Hepatocyte (in vitro differentiated cells): ENCODE data around the gene OPCML. TPM values are rescaled to one million over a fixed set of nuclear protein-coding genes. Genes with fewer than 3 reads are reported as not detected.

Source experiments
- DNase-seq: peaks from one replicate; pipeline ENCODE4 v3.0.0-alpha.2; 2016; ENCODE audit warnings: low spot score
- H2AFZ ChIP-seq: fragments of 200-600 bp; sonication (generic); 2 replicates; pipeline ENCODE4 v1.6.0; 2016; ENCODE audit warnings: antibody characterized with exemption, mild to moderate bottlenecking
- H3K27ac ChIP-seq: fragments of 200-600 bp; sonication (generic); 2 replicates; pipeline ENCODE4 v1.5.1; 2016; ENCODE audit warnings: mild to moderate bottlenecking
- H3K27me3 ChIP-seq: fragments of 200-600 bp; sonication (generic); 2 replicates; pipeline ENCODE4 v1.6.1; 2016
- H3K36me3 ChIP-seq: fragments of 200-600 bp; sonication (generic); replicated peaks from 2 replicates; pipeline ENCODE4 v1.5.1; 2016; ENCODE audit warnings: low read depth; ENCODE audit not compliant: insufficient read depth
- H3K4me1 ChIP-seq: fragments of 200-600 bp; sonication (generic); 2 replicates; pipeline ENCODE4 v1.5.1; 2016; ENCODE audit warnings: mild to moderate bottlenecking, moderate library complexity; ENCODE audit not compliant: insufficient read depth
- H3K4me2 ChIP-seq: fragments of 200-600 bp; sonication (generic); 2 replicates; pipeline ENCODE4 v1.6.0; 2016
- H3K4me3 ChIP-seq: fragments of 200-600 bp; sonication (generic); 2 replicates; pipeline ENCODE4 v1.5.1; 2016; ENCODE audit warnings: mild to moderate bottlenecking
- H3K79me2 ChIP-seq: fragments of 200-600 bp; sonication (generic); 2 replicates; pipeline ENCODE4 v1.6.0; 2017; ENCODE audit warnings: mild to moderate bottlenecking
- H3K9me2 ChIP-seq: fragments of 200-600 bp; sonication (generic); replicated peaks from 2 replicates; pipeline ENCODE4 v1.6.0; 2017; ENCODE audit warnings: mild to moderate bottlenecking; ENCODE audit not compliant: insufficient read depth
- H3K9me3 ChIP-seq: fragments of 200-600 bp; sonication (generic); 2 replicates; pipeline ENCODE4 v1.5.1; 2016; ENCODE audit warnings: low read depth, mild to moderate bottlenecking
- H4K20me1 ChIP-seq: fragments of 200-600 bp; sonication (generic); 2 replicates; pipeline ENCODE4 v1.6.0; 2016; ENCODE audit warnings: mild to moderate bottlenecking; ENCODE audit not compliant: insufficient read depth, poor library complexity, severe bottlenecking
- EZH2 ChIP-seq: fragments of 200-600 bp; sonication (generic); IDR thresholded peaks from 2 replicates; pipeline ENCODE4 v1.6.1; 2016; ENCODE audit warnings: antibody characterized with exemption, mild to moderate bottlenecking, borderline replicate concordance
- EZH2phosphoT487 ChIP-seq: fragments of 200-600 bp; sonication (generic); IDR thresholded peaks from one replicate; pipeline ENCODE4 v1.6.1; 2018; ENCODE audit warnings: antibody characterized with exemption, mild to moderate bottlenecking, low read depth, moderate library complexity; ENCODE audit not compliant: unreplicated experiment, severe bottlenecking
- WGBS: methylation state at CpG from one replicate; pipeline ENCODE4 v1.1.6; 2016; ENCODE audit warnings: low lambda C conversion rate; ENCODE audit errors: missing lambda C conversion rate; 5-methylcytosine and 5-hydroxymethylcytosine counted together
- polyA plus RNA-seq: library from polyadenylated mRNA; unstranded; fragments of >200 nt; fragmentation: Nextera tagmentation; extraction: Ambion mirVana; gene quantifications from 2 replicates; pipeline ENCODE4 v1.2.1, GENCODE V29; 2016
- total RNA-seq: library from RNA; depleted of rRNA; stranded (reverse); fragments of >200 nt; gene quantifications from 2 replicates; pipeline ENCODE4 v1.2.3, GENCODE V29; 2014
- TF ChIP-seq, protein P1 (sequence below): fragments of 200-600 bp; sonication (generic); IDR thresholded peaks from 2 replicates; pipeline ENCODE4 v1.5.1; 2016; ENCODE audit warnings: antibody characterized with exemption, mild to moderate bottlenecking; ENCODE audit not compliant: poor library complexity

The OPCML gene
- total and polyA plus RNA-seq, 2 experiments from 2014 or later = 0.37 to 0.98 TPM

DNA sequence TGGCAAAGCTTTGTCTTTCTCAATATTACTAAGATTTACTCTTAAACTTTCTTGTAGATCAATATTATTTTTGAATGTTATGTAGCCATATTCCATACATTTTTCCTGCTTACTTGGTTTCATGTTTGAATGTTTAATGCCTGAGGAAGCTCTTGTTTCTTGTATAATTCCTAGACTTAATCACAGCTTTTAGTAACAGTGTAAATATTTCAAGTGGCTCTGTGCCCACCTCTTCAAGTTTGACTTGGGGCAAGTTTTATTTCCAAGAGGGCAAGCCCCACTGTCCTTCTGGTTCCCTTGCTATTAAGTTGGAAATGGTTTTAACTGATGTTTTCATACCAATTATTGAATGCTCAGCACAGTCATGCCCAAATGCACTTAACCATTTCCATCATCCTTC lies 1004.1 kb downstream of the OPCML start:
- Histone ChIP-seq H2AFZ (no peak overlapping the region), H3K27ac (no peak overlapping the region), H3K4me2 (no peak overlapping the region), H3K4me1 (no peaks in the 10 kb centered on the region), H3K36me3 (no peaks in the 10 kb centered on the region), H4K20me1 (no peaks in the 10 kb centered on the region), H3K79me2 (no peaks in the 10 kb centered on the region), H3K4me3 (no peak overlapping the region), H3K9me3 (no peaks in the 10 kb centered on the region), H3K9me2 (no peaks in the 10 kb centered on the region), H3K27me3 (no peaks in the 10 kb centered on the region)
- DNase-seq = no peak
- TF ChIP-seq, protein P1, sequence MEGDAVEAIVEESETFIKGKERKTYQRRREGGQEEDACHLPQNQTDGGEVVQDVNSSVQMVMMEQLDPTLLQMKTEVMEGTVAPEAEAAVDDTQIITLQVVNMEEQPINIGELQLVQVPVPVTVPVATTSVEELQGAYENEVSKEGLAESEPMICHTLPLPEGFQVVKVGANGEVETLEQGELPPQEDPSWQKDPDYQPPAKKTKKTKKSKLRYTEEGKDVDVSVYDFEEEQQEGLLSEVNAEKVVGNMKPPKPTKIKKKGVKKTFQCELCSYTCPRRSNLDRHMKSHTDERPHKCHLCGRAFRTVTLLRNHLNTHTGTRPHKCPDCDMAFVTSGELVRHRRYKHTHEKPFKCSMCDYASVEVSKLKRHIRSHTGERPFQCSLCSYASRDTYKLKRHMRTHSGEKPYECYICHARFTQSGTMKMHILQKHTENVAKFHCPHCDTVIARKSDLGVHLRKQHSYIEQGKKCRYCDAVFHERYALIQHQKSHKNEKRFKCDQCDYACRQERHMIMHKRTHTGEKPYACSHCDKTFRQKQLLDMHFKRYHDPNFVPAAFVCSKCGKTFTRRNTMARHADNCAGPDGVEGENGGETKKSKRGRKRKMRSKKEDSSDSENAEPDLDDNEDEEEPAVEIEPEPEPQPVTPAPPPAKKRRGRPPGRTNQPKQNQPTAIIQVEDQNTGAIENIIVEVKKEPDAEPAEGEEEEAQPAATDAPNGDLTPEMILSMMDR = no peak
- TF ChIP-seq EZH2 (no peak), EZH2phosphoT487 (no peak)

DNA sequence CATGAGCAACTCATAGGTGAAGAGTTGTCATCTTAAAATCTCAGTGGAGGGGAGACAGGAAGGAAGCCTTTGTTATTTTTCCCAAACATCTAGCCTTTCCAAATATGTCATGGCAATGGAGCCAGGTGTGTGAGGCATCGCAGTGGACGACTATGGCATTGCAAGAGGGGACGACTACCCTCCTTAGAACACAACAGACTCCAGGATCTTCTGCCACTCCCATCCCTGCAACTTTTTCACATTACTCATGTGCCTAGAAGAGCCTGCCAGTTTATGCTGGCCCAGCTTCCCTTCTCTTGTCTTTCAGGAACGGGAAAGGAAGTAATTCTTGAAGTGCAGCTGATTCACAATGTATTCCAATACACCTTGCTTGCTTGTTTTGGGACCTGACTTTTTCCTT lies 1008.4 kb downstream of the OPCML start:
- TF ChIP-seq EZH2phosphoT487 = no peak
- TF ChIP-seq, protein P1 = no peak
- no peak for TF ChIP-seq EZH2
- Histone ChIP-seq H3K9me2 (no peaks in the 10 kb centered on the region), H3K27ac (no peak overlapping the region), H4K20me1 (no peaks in the 10 kb centered on the region), H3K27me3 (no peaks in the 10 kb centered on the region), H3K9me3 (no peaks in the 10 kb centered on the region), H3K79me2 (no peaks in the 10 kb centered on the region), H3K4me3 (no peak overlapping the region), H2AFZ (no peak overlapping the region), H3K36me3 (no peaks in the 10 kb centered on the region), H3K4me2 (no peak overlapping the region), H3K4me1 (no peaks in the 10 kb centered on the region)
- DNase-seq = no peak
- 88% methylated on average over 4 of the region's 4 CpGs for WGBS

DNA sequence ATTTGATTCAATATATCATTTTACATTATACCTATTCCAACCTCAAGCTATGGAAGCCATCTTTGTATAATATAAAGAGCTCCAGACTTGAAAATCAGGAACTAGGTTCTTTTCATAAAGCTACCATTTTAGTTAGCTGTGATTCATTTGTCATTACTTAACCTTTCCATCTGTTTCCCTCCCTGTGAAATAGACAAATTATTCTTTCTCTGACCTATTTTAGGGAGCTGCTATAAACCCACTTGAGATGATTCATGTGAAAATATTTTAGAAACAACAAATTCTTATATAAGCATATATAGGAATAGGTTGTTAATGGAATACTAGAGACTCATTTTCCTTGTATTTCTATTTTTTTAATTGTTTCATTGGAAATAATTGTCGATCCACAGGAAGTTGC lies 1012.1 kb downstream of the OPCML start:
- no peak overlapping the region for H3K27ac ChIP-seq
- H3K4me1 ChIP-seq = no peaks in the 10 kb centered on the region
- H2AFZ ChIP-seq = no peak overlapping the region
- H3K4me2 ChIP-seq = no peak overlapping the region
- no peak for TF ChIP-seq EZH2
- TF ChIP-seq, protein P1 = no peak
- TF ChIP-seq EZH2phosphoT487 = no peak
- no peaks in the 10 kb centered on the region for H3K9me3 ChIP-seq
- WGBS = 100% methylated on average over 1 of the region's 1 CpG
- H3K79me2 ChIP-seq = no peaks in the 10 kb centered on the region
- H3K4me3 ChIP-seq = no peak overlapping the region
- H4K20me1 ChIP-seq = no peaks in the 10 kb centered on the region
- DNase-seq = no peak
- H3K36me3 ChIP-seq = no peaks in the 10 kb centered on the region
- H3K27me3 ChIP-seq = no peaks in the 10 kb centered on the region
- H3K9me2 ChIP-seq = no peaks in the 10 kb centered on the region

DNA sequence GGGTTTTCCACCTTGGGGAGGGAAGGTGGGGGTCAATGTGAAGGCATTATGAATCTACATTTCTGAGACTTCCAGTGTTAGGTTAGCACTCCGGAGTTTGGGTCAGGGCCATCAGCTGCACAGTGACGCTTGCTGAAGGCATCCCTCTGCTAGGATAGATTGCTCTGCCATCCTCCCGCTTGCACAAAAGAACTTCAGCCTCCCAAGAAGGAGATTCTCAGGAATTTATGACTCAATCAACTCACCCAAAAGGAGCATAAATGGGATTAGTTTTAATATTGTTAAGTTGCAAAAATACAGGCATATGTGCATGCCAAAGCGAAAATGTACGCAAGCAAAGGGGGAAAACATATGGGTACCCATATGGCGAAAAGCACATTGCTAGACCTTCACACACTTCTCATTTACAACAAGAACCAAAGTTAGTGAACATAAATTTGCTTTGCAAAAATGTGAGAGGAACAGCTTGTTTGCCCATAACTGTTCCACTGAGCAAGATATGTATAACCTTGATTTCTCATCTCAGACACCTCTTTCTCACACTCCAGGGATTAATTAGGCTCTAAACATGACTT lies 1013.0 kb downstream of the OPCML start:
- 88% methylated on average over 6 of the region's 6 CpGs for WGBS
- H3K27ac ChIP-seq = no peak overlapping the region
- H3K9me3 ChIP-seq = no peaks in the 10 kb centered on the region
- H3K36me3 ChIP-seq = no peaks in the 10 kb centered on the region
- no peak overlapping the region for H3K4me2 ChIP-seq
- TF ChIP-seq, protein P1 = no peak
- TF ChIP-seq EZH2phosphoT487 = no peak
- TF ChIP-seq EZH2 = no peak
- no peak for DNase-seq
- H3K9me2 ChIP-seq = no peaks in the 10 kb centered on the region
- H3K79me2 ChIP-seq = no peaks in the 10 kb centered on the region
- H3K4me3 ChIP-seq = no peak overlapping the region
- H2AFZ ChIP-seq = no peak overlapping the region
- H4K20me1 ChIP-seq = no peaks in the 10 kb centered on the region
- H3K4me1 ChIP-seq = no peaks in the 10 kb centered on the region
- no peaks in the 10 kb centered on the region for H3K27me3 ChIP-seq
